Neural cell (in vitro differentiated cells): ENCODE measurements around the gene BSN. TPM values are rescaled to one million over a fixed set of nuclear protein-coding genes. Genes with fewer than 3 reads are reported as not detected.

ENCODE experiments used
- H2AFZ ChIP-seq: fragments of 200-600, 300-800 bp; sonication (generic), shearing (Covaris generic); 2 replicates; pipeline ENCODE4 v1.6.0; 2014; ENCODE audit warnings: low read depth, mild to moderate bottlenecking, antibody characterized with exemption, low read length, moderate library complexity
- H3F3A ChIP-seq: fragments of 200-600 bp; shearing (Covaris generic); 2 replicates; pipeline ENCODE4 v1.6.1; 2016; ENCODE audit warnings: mild to moderate bottlenecking, moderate library complexity, mixed read lengths, antibody characterized with exemption, low read length; ENCODE audit not compliant: insufficient read depth, poor library complexity, severe bottlenecking
- H3K27ac ChIP-seq: fragments of 200-600, 300-800 bp; sonication (generic), shearing (Covaris generic); 2 replicates; pipeline ENCODE4 v1.5.1; 2014; ENCODE audit warnings: mild to moderate bottlenecking, low read length, moderate library complexity
- H3K27me3 ChIP-seq: fragments of 300-800, 200-600 bp; sonication (generic), shearing (Covaris generic); 2 replicates; pipeline ENCODE4 v1.6.0; 2014; ENCODE audit warnings: mild to moderate bottlenecking, low read depth, low read length, moderate library complexity; ENCODE audit not compliant: insufficient read depth
- H3K36me3 ChIP-seq: fragments of 300-800, 200-600 bp; sonication (generic), shearing (Covaris generic); 2 replicates; pipeline ENCODE4 v1.5.1; 2014; ENCODE audit warnings: mild to moderate bottlenecking, antibody characterized with exemption, low read length, moderate library complexity; ENCODE audit not compliant: insufficient read depth
- H3K4me2 ChIP-seq: fragments of 300-800, 200-600 bp; sonication (generic), shearing (Covaris generic); 2 replicates; pipeline ENCODE4 v1.6.0; 2014; ENCODE audit warnings: mild to moderate bottlenecking, low read length
- H3K4me3 ChIP-seq: fragments of 300-800, 200-600 bp; sonication (generic), shearing (Covaris generic); 2 replicates; pipeline ENCODE4 v1.5.1; 2014; ENCODE audit warnings: mild to moderate bottlenecking, low read length, moderate library complexity
- H3K79me2 ChIP-seq: fragments of 200-600 bp; shearing (Covaris generic); replicated peaks from 2 replicates; pipeline ENCODE4 v1.6.0; 2014; ENCODE audit warnings: mild to moderate bottlenecking, low read length, moderate library complexity; ENCODE audit not compliant: insufficient read depth
- H3K9ac ChIP-seq: fragments of 300-800, 200-600 bp; sonication (generic), shearing (Covaris generic); 2 replicates; pipeline ENCODE4 v1.6.1; 2016; ENCODE audit warnings: mild to moderate bottlenecking, low read length, mixed read lengths
- H3K9me2 ChIP-seq: fragments of 200-600 bp; shearing (Covaris generic); 2 replicates; pipeline ENCODE4 v1.6.1; 2016; ENCODE audit warnings: mild to moderate bottlenecking, low read length, mixed read lengths; ENCODE audit not compliant: insufficient read depth
- H3K9me3 ChIP-seq: fragments of 200-600, 300-800 bp; sonication (generic), shearing (Covaris generic); 2 replicates; pipeline ENCODE4 v1.6.1; 2016; ENCODE audit warnings: mild to moderate bottlenecking, mixed run types, low read length, moderate library complexity, mixed read lengths
- H4K20me1 ChIP-seq: fragments of 200-600 bp; shearing (Covaris generic); 2 replicates; pipeline ENCODE4 v1.6.1; 2016; ENCODE audit warnings: mild to moderate bottlenecking, mixed run types; ENCODE audit not compliant: insufficient read depth
- CTCF ChIP-seq: fragments of 450-650 bp; IDR thresholded peaks from 2 replicates; pipeline ENCODE4 v1.5.1; 2014; ENCODE audit warnings: antibody characterized with exemption, mild to moderate bottlenecking, moderate library complexity; ENCODE audit not compliant: poor library complexity, severe bottlenecking
- EP300 ChIP-seq: fragments of 450-650 bp; conservative IDR thresholded peaks from 2 replicates; pipeline ENCODE4 v1.6.1; 2014; ENCODE audit warnings: antibody characterized with exemption, mild to moderate bottlenecking, moderate library complexity; ENCODE audit not compliant: poor library complexity, severe bottlenecking
- EZH2 ChIP-seq: fragments of 200-600, 300-800 bp; shearing (Covaris generic), sonication (generic); IDR thresholded peaks from 2 replicates; pipeline ENCODE4 v1.6.1; 2014; ENCODE audit warnings: antibody characterized with exemption, low read length, borderline replicate concordance, mild to moderate bottlenecking; ENCODE audit not compliant: insufficient read depth, poor library complexity, severe bottlenecking
- MXI1 ChIP-seq: fragments of 450-650 bp; conservative IDR thresholded peaks from 2 replicates; pipeline ENCODE4 v1.6.1; 2014; ENCODE audit warnings: antibody characterized with exemption, mild to moderate bottlenecking; ENCODE audit not compliant: poor library complexity, severe bottlenecking
- POLR2AphosphoS5 ChIP-seq: IDR thresholded peaks from 2 replicates; pipeline ENCODE4 v1.6.1; 2012
- RAD21 ChIP-seq: fragments of 450-650 bp; conservative IDR thresholded peaks from 2 replicates; pipeline ENCODE4 v1.6.1; 2014; ENCODE audit warnings: antibody characterized with exemption, mild to moderate bottlenecking, moderate library complexity
- REST ChIP-seq: IDR thresholded peaks from 2 replicates; pipeline ENCODE4 v1.6.1; 2012; ENCODE audit warnings: borderline replicate concordance
- SMC3 ChIP-seq: fragments of 450-650 bp; conservative IDR thresholded peaks from 2 replicates; pipeline ENCODE4 v1.6.1; 2014; ENCODE audit warnings: antibody characterized with exemption, mild to moderate bottlenecking, moderate library complexity; ENCODE audit not compliant: poor library complexity
- TAF1 ChIP-seq: IDR thresholded peaks from 2 replicates; pipeline ENCODE4 v1.6.1; 2012; ENCODE audit warnings: low read depth
- polyA plus RNA-seq: library from polyadenylated mRNA; depleted of rRNA; stranded (reverse); fragments of >200 nt; gene quantifications from 2 replicates; pipeline ENCODE4 v1.2.3, GENCODE V29; 2014

The BSN gene
- polyA plus RNA-seq, 1 donor from 2014 or later, result 2.0 TPM

- H3K79me2 ChIP-seq, result peaks cover under 1% of the 10 kb centered on the region
- no peaks in the 10 kb centered on the region for H3K27me3 ChIP-seq
- H3F3A ChIP-seq, result no peaks in the 10 kb centered on the region
- no peak overlapping the region for H3K27ac ChIP-seq
- H3K9ac ChIP-seq, result no peak overlapping the region
- H3K4me3 ChIP-seq, result no peak overlapping the region
- H3K9me3 ChIP-seq, result no peaks in the 10 kb centered on the region
- H3K36me3 ChIP-seq, result peaks cover 7% of the 10 kb centered on the region
- no peak overlapping the region for H3K4me2 ChIP-seq
- no peak overlapping the region for H2AFZ ChIP-seq
- no peaks in the 10 kb centered on the region for H4K20me1 ChIP-seq
- TF ChIP-seq CTCF (no peak), POLR2AphosphoS5 (no peak), TAF1 (no peak), SMC3 (no peak), MXI1 (no peak), EZH2 (no peak), EP300 (no peak), RAD21 (no peak), REST (no peak)
- H3K9me2 ChIP-seq, result no peaks in the 10 kb centered on the region
Measured at GRCh38 chr3:49511639-49512038, 42.6 kb upstream of the BSN start.

DNA sequence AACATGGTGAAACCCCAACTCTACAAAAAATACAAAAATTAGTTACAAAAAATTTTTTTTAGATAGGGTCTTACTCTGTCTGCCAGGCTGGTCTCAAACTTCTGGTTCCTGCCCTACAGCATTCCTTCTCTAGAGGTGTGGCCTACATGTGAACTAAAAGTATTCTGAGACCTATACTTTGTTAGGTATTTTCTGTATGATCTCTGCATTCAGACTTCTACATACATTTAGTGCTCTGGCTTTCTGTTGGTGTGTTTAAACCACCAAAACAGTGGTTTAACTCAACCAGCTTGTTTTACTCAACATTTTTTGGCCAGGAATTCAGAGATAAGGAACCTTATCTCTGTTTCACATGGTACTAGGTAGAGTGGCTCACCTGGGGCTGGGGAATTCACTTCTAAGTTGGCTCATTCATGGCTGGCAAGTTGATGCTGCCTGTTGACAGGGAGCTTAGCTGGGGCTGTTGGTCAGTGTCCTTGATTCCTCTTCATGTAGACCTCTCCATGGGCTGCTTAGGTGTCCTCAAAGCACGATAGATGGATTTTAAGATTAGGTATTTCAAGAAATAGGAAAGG lies 41.4 kb upstream of the BSN start:
- Histone ChIP-seq H3K27me3 (no peaks in the 10 kb centered on the region), H3K4me3 (no peak overlapping the region), H3K9me3 (no peaks in the 10 kb centered on the region), H3K27ac (no peak overlapping the region), H3F3A (no peaks in the 10 kb centered on the region), H3K4me2 (no peak overlapping the region), H2AFZ (no peak overlapping the region), H4K20me1 (no peaks in the 10 kb centered on the region), H3K9me2 (no peaks in the 10 kb centered on the region), H3K36me3 (peaks cover 7% of the 10 kb centered on the region), H3K9ac (no peak overlapping the region), H3K79me2 (no peaks in the 10 kb centered on the region)
- no peak for TF ChIP-seq EP300
- TF ChIP-seq REST, result no peak
- no peak for TF ChIP-seq POLR2AphosphoS5
- TF ChIP-seq CTCF, result no peak
- TF ChIP-seq SMC3, result no peak
- no peak for TF ChIP-seq RAD21
- TF ChIP-seq EZH2, result no peak
- TF ChIP-seq TAF1, result no peak
- no peak for TF ChIP-seq MXI1
